Measurements from ENCODE around the gene CHRND. TPM values are rescaled to one million over a fixed set of nuclear protein-coding genes. Genes with fewer than 3 reads are reported as not detected.

The CHRND gene
- total and polyA plus RNA-seq, 2 of the 8 experiments (the other 6 are each of a cell fraction or from before 2014, with no cell fraction given) = 0.24 TPM; not detected in 1

DNA sequence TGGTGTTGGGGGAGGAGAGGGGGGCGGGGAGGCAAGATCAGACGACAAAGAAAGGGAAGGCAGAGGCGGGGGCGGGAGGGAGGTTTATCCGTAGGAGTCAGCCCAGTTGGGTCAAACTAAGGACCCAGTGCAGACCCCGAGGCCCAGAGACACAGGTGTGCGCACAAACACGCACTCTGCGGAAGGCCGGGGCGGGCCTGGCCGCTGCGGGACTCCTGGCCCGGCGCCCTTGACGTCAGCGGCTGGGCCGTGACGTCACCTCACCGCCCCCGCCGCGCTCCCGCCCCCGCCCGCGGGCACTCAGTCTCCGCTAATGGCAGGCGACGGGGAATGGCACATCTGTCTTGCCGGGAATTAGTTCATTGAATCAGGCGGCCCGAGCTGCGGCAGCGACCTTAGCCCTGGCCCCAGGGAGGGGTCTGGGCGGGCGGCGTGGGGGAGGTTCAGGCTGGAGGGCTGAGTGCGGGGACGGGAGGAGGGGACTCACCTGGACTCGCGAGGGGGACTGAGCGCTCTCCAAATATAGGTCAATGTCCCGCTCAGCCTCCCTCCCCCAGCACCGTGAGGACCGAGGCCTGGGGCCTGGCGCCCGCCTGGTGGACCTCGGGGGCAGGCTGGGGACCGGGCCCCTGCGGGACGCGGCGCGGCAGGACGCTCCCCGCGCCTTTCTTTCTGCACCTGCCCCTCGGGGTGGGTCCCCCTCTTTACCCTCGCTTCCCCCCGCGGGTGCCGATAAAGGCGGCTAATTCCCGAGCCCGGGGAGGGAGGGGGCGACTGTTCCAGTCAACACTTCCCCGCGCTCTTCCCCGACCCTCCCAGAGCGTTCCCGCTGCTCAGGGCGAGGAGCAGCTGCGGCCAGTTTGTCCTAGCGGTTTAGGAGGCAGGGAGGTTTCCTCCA is 22.8 kb upstream of the CHRND start:
- Histone ChIP-seq H3K23me2 (ENCODE audit: low read depth, low read length) (peaks cover 12% of the 10 kb centered on the region), H3K36me3 (ENCODE audit: control insufficient read depth in 2 of 4, insufficient read depth in 4 of 4, low read length in 3 of 4) (no peaks in the 10 kb centered on the region), H4K8ac (ENCODE audit: extremely low read depth, insufficient read depth, low read length) (no peak overlapping the region), H3K9me3 (ENCODE audit: insufficient read depth in 2 of 2, low read depth in 1 of 2, low read length in 1 of 2) (no peaks in the 10 kb centered on the region), H2BK120ac (replicated peaks; ENCODE audit: low read depth, low read length) (no peak overlapping the region), H2BK12ac (ENCODE audit: low read depth, low read length) (peak overlapping the region; percentile 93; the same call in 1 of the 2 replicates), H3K18ac (ENCODE audit: extremely low read depth, low read length) (no peak overlapping the region; the same call in 1 of the 2 replicates), H2AFZ (ENCODE audit: low read length) (no peak overlapping the region), H3K14ac (ENCODE audit: insufficient read length) (no peak overlapping the region), H3K4ac (replicated peaks; ENCODE audit: insufficient read length, low read depth, low read length) (no peak overlapping the region), H3K4me2 (ENCODE audit: insufficient read depth in 1 of 2, low read depth in 2 of 2, low read length in 2 of 2) (peak overlapping the region; percentile 100), H2AK5ac (ENCODE audit: low read depth, low read length) (no peak overlapping the region), H3K27ac (ENCODE audit: low read depth, low read length) (no peak overlapping the region), H3K4me3 (ENCODE audit: extremely low read depth in 1 of 4, insufficient read depth in 2 of 4, low read depth in 3 of 4, low read length in 4 of 4) (peak overlapping the region; percentile 39 to 84 (median 56)), H4K91ac (replicated peaks; ENCODE audit: insufficient read length, low read length) (no peak overlapping the region), H3K9ac (replicated peaks in 1 of 4; ENCODE audit: extremely low read depth in 1 of 4, low read depth in 3 of 4, low read length in 3 of 4) (no peak overlapping the region), H3K79me2 (ENCODE audit: control insufficient read depth in 1 of 2, insufficient read depth in 2 of 2, low read length in 2 of 2) (no peaks in the 10 kb centered on the region), H3K56ac (replicated peaks; ENCODE audit: insufficient read length, low read depth, low read length) (no peak overlapping the region), H3K4me1 (replicated peaks in 1 of 4; ENCODE audit: control insufficient read depth in 3 of 4, insufficient read depth in 4 of 4, low read length in 3 of 4) (peaks cover 0 to 27% (median 17%) of the 10 kb centered on the region in 4 experiments; a peak in 6 of 7 replicates), H3K79me1 (ENCODE audit: low read depth, low read length) (no peaks in the 10 kb centered on the region), H3K23ac (ENCODE audit: insufficient read length) (no peak overlapping the region), H2BK15ac (ENCODE audit: low read length) (no peak overlapping the region; the same call in 1 of the 2 replicates), H4K5ac (ENCODE audit: insufficient read length, low read depth, low read length) (no peak overlapping the region), H3K27me3 (replicated peaks in 1 of 4; ENCODE audit: control insufficient read depth in 3 of 4, extremely low read depth in 1 of 4, insufficient read depth in 3 of 4, low read length in 3 of 4) (peaks cover 15 to 48% (median 43%) of the 10 kb centered on the region in 4 experiments), H2BK20ac (ENCODE audit: low read length) (no peak overlapping the region), H4K20me1 (replicated peaks in 1 of 2; ENCODE audit: control insufficient read depth in 1 of 2, insufficient read depth in 2 of 2, low read length in 2 of 2) (peaks cover 0 to 2% of the 10 kb centered on the region in 2 experiments), H2BK5ac (ENCODE audit: low read depth, low read length) (peak overlapping the region; percentile 71)
- DNase-seq (ENCODE audit: low read depth in 1 of 2, low spot score in 2 of 2) = peak in 1 of 2 experiments; percentile 84
- 4% methylated on average over 33 of the region's 75 CpGs; no CpG with 5 or more reads in 1 of the 2 experiments for WGBS, 2 experiments (ENCODE audit: extremely low coverage in 1 of 2, insufficient coverage in 1 of 2, insufficient read length in 1 of 2, insufficient replicate concordance in 2 of 2, low coverage in 1 of 2, low lambda C conversion rate in 2 of 2, missing lambda C conversion rate in 1 of 2)
- POLR2A ChIA-PET (ENCODE audit: partially characterized antibody) = interaction anchor here (1.1 to 1.2 kb wide), 2 partner anchors 14 to 21 kb away, joined by 3 to 5 read pairs; no protein-coding TSS in a partner anchor
- no peak for FAIRE-seq
- CTCF ChIA-PET (ENCODE audit: partially characterized antibody) = interaction anchor here (0.6 to 10.8 kb wide), 3 partner anchors 14 to 102 kb away, joined by 3 to 176 read pairs (median 4); partner anchors contain the start of genes CHRND and PRSS56
- TF ChIP-seq GTF2F1 (IDR thresholded peaks at IDR 0.05; ENCODE audit: borderline replicate concordance, low read depth, low read length) = no peak
- TF ChIP-seq SP2 (IDR thresholded peaks at IDR 0.05; ENCODE audit: low read length) = no peak
- TF ChIP-seq PHF8 (conservative IDR thresholded peaks at IDR 0.05; ENCODE audit: low read depth, low read length) = 0 out of 2 replicates have a peak, but pooled peaks have one; percentile 19
- no peak for TF ChIP-seq KDM5A (IDR thresholded peaks at IDR 0.05; ENCODE audit: low read length)
- 0 out of 4 replicates have a peak, but pooled peaks of 1 of the 2 experiments have one; percentile 75 for TF ChIP-seq HDAC2 (IDR thresholded peaks at IDR 0.05; ENCODE audit: borderline replicate concordance in 1 of 2, low read depth in 2 of 2, low read length in 2 of 2)
- TF ChIP-seq TBP (IDR thresholded peaks at IDR 0.05; ENCODE audit: low read depth, low read length) = peak; percentile 18; the same call in 1 of the 2 replicates
- 0 out of 2 replicates have a peak, but pooled peaks have one; percentile 45 for TF ChIP-seq JUND (IDR thresholded peaks at IDR 0.05; ENCODE audit: low read length)
- peak; percentile 96 for TF ChIP-seq EGR1 (IDR thresholded peaks at IDR 0.05; ENCODE audit: borderline replicate concordance, low read depth, low read length)
- TF ChIP-seq TAF1 (IDR thresholded peaks at IDR 0.05; ENCODE audit: low read depth, low read length) = no peak
- no peak for TF ChIP-seq YY1 (IDR thresholded peaks at IDR 0.05; ENCODE audit: low read depth, low read length)
- no peak for TF ChIP-seq SAP30 (IDR thresholded peaks at IDR 0.05; ENCODE audit: insufficient read depth, insufficient replicate concordance, low read length)
